ENCODE measurements around the gene EXOC3L1.
A peak's percentile ranks its signal among the peaks of the same experiment; 100 is the strongest.

EXOC3L1 gene

GRCh38 chr16:67151431-67152097, 38.4 kb downstream of the EXOC3L1 start:
- DNase-seq (ENCODE audit: low read depth, low spot score) = no peak

GRCh38 chr16:67150833-67151396, 39.0 kb downstream of the EXOC3L1 start, which contains the start of gene B3GNT9:
B3GNT9 (minus strand) TSS chr16:67150998; CDS start chr16:67150485, 513 bp downstream.
- H3K27ac ChIP-seq = peak within 1 kb of the TSS; percentile 43
- DNase-seq (ENCODE audit: low read depth, low spot score) = no peak

More at GRCh38 chr16:67151431-67152097, 38.4 kb downstream of the EXOC3L1 start:
- no peak overlapping the region for H3K27ac ChIP-seq

GRCh38 chr16:67150047-67150832, 39.7 kb downstream of the EXOC3L1 start:
- H3K27ac ChIP-seq = peak overlapping the region; percentile 43
- DNase-seq (ENCODE audit: low read depth, low spot score) = no peak

- DNase-seq (ENCODE audit: low read depth, low spot score) = no peak
- no peak overlapping the region for H3K27ac ChIP-seq
Measured at GRCh38 chr16:67149276-67150046, 40.5 kb downstream of the EXOC3L1 start.

- no peak overlapping the region for H3K27ac ChIP-seq
- no peak for DNase-seq (ENCODE audit: low read depth, low spot score)
Measured at GRCh38 chr16:67148656-67149275, 41.2 kb downstream of the EXOC3L1 start.

- no peak for DNase-seq (ENCODE audit: low read depth, low spot score)
- H3K27ac ChIP-seq = peak overlapping the region; percentile 56
Measured at GRCh38 chr16:67148221-67148620, 41.7 kb downstream of the EXOC3L1 start.

- DNase-seq (ENCODE audit: low read depth, low spot score) = no peak
- peak overlapping the region; percentile 56 for H3K27ac ChIP-seq
Measured at GRCh38 chr16:67147437-67148140, 42.3 kb downstream of the EXOC3L1 start.

- no peak for DNase-seq (ENCODE audit: low read depth, low spot score)
- H3K27ac ChIP-seq = peak overlapping the region; percentile 56
Measured at GRCh38 chr16:67146523-67147357, 43.2 kb downstream of the EXOC3L1 start.

- no peak overlapping the region for H3K27ac ChIP-seq
- no peak for DNase-seq (ENCODE audit: low read depth, low spot score)
Measured at GRCh38 chr16:67145746-67146145, 44.2 kb downstream of the EXOC3L1 start.

GRCh38 chr16:67144943-67145342, 45.0 kb downstream of the EXOC3L1 start:
- no peak overlapping the region for H3K27ac ChIP-seq
- DNase-seq (ENCODE audit: low read depth, low spot score) = no peak

- DNase-seq (ENCODE audit: low read depth, low spot score) = no peak
Measured at GRCh38 chr16:67142342-67142741, 47.6 kb downstream of the EXOC3L1 start.

GRCh38 chr16:67141391-67141790, 48.5 kb downstream of the EXOC3L1 start:
- H3K27ac ChIP-seq = no peak overlapping the region
- no peak for DNase-seq (ENCODE audit: low read depth, low spot score)

More at GRCh38 chr16:67142342-67142741, 47.6 kb downstream of the EXOC3L1 start:
- no peak overlapping the region for H3K27ac ChIP-seq

- no peak overlapping the region for H3K27ac ChIP-seq
- no peak for DNase-seq (ENCODE audit: low read depth, low spot score)
Measured at GRCh38 chr16:67137605-67138004, 52.3 kb downstream of the EXOC3L1 start.

Measured in epithelial cell of prostate (primary cell).